HG03135 (cell line): Measurements from ENCODE around the gene TUT7.

Source experiments
- ATAC-seq: cut with Tn5 transposase; IDR thresholded peaks from one replicate; pipeline ENCODE4 v1.9.1; 2021; ENCODE audit warnings: mild to moderate bottlenecking, moderate library complexity; ENCODE audit not compliant: unreplicated experiment

Gene TUT7

GRCh38 chr9:86259557-86259956 is 94.7 kb downstream of the TUT7 start, which contains the start of gene C9orf153:
Gene C9orf153 (minus strand): TSS chr9:86259657. CDS start chr9:86229603, 30,054 bp downstream.
- no peak for ATAC-seq

GRCh38 chr9:86257391-86257790 is 96.8 kb downstream of the TUT7 start:
- no peak for ATAC-seq

- ATAC-seq: no peak
These were observed 97.6 kb downstream of the TUT7 start for GRCh38 chr9:86256653-86257052.

GRCh38 chr9:86253577-86253976 is 100.6 kb downstream of the TUT7 start:
- ATAC-seq: no peak

- no peak for ATAC-seq
These were observed 101.3 kb downstream of the TUT7 start for GRCh38 chr9:86252870-86253269.

GRCh38 chr9:86250123-86250522 is 104.1 kb downstream of the TUT7 start:
- no peak for ATAC-seq

GRCh38 chr9:86248746-86249145 is 105.5 kb downstream of the TUT7 start:
- no peak for ATAC-seq

- peak; percentile 88 for ATAC-seq
These were observed 107.5 kb downstream of the TUT7 start for GRCh38 chr9:86246752-86247161.

GRCh38 chr9:86242071-86242470 is 112.1 kb downstream of the TUT7 start:
- no peak for ATAC-seq

GRCh38 chr9:86241216-86241615 is 113.0 kb downstream of the TUT7 start:
- ATAC-seq: no peak

- ATAC-seq: no peak
These were observed 115.1 kb downstream of the TUT7 start for GRCh38 chr9:86238861-86239770.
